H54 (cell line): ENCODE results near the gene CD109.
A peak's percentile ranks its signal among the peaks of the same experiment; 100 is the strongest.

Experiments used
- DNase-seq: peaks from one replicate; pipeline ENCODE4 v3.0.0; 2011; ENCODE audit warnings: low spot score, mixed read lengths; ENCODE audit not compliant: insufficient read length
- FAIRE-seq: peaks from 3 replicates; lab custom pipeline; 2011; peaks lifted over from hg19 to GRCh38; lab: Jason Lieb, UNC
- POLR2A ChIP-seq: IDR thresholded peaks from 2 replicates; pipeline ENCODE4 v1.6.1; 2011; ENCODE audit warnings: low read depth, mild to moderate bottlenecking, low read length

Gene CD109

GRCh38 chr6:73695619-73696421 is at the start of gene CD109:
Gene CD109 (plus strand): TSS chr6:73696203. CDS start chr6:73696216, 13 bp downstream.
- DNase-seq, result peak; percentile 49
- no peak for FAIRE-seq
- TF ChIP-seq POLR2A, result peak; percentile 68

- TF ChIP-seq POLR2A, result no peak
- FAIRE-seq (no peak), DNase-seq (no peak)
Measured at GRCh38 chr6:73648166-73648565, 47.8 kb upstream of the CD109 start.

- DNase-seq (no peak), FAIRE-seq (no peak)
- no peak for TF ChIP-seq POLR2A
Measured at GRCh38 chr6:73649783-73650182, 46.2 kb upstream of the CD109 start.

GRCh38 chr6:73652637-73653570 is 43.1 kb upstream of the CD109 start:
- no peak for TF ChIP-seq POLR2A
- FAIRE-seq (peak; percentile 69), DNase-seq (peak; percentile 55)

DNA sequence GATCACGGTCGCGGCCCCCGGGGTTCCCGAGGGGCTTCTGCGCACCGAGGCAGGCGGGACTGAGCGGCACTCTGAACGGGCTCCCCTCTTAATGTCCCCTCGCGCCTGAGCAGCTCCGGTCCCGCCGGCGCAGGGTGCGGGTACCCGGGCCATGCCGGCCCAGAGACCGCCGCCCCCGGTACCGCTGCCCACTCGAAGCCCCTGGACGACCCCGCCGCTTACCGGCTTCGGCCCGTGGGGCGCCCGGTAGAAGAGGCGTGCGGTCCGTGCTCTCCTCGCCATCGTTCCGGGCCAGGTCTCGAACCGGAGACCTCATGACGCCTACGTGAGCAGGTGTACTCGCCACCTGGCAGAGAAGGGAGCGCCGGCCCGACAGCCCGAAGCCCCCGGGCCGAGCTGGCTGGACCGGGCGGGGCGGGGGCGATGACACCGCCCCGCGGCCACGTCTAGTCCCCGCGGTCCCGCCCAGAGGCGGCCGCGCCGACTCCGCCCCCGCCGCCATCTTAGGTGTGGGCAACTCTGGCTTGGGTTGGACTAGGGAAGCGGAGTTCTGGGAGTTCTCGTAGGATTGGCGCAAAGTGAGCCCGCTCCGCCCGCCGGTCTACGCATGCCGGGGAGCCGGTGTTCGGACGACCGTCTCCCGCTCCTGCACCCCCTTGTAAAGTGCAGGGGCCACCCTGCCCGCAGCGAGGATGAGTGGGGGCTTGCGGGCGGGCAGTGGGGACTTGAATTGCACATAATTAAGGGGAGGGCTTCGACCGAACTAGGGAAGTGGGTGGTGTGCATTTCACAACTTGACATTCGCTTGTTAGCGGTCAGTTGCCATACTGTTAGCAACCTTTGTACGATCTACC is 42.2 kb upstream of the CD109 start, which contains the start of gene SLC17A5:
Gene SLC17A5, minus strand, starts transcription at position 422 of the 854 bp plus-strand sequence. Its CDS starts 106 bp downstream, at position 316.
- no peak for FAIRE-seq
- DNase-seq, result peak; percentile 84
- peak; percentile 72 for TF ChIP-seq POLR2A

- TF ChIP-seq POLR2A, result no peak
- DNase-seq (no peak), FAIRE-seq (no peak)
Measured at GRCh38 chr6:73655341-73655917, 40.6 kb upstream of the CD109 start.

DNA sequence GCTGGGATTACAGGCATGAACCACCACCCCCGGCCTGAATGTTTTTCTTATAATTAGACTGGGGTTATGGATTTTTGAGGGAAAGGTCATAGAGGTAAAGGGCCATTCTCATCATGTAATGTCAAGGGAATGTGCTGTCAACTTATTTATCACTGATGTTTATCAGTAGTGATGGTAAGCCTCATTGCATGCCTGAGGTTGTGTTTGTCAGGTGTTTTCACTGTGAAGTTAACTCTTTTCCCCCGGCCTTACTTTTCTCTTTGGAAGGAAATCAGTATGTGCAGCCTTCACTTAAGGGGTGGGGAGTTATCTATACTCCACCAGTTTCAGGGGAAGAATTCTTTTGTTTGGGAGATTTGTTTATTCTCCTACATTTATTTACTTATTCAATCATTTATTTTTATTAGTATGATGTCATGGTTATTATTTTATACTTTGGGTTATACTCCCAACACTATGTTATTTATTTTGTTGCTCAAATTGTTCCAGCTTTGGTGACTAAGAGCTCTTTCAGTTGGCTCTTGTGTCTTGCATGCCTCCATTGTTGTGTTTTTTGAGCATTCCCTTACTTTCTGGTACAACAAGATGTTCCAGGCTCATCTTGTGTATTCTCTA is 39.4 kb upstream of the CD109 start:
- FAIRE-seq (no peak), DNase-seq (no peak)
- no peak for TF ChIP-seq POLR2A

DNA sequence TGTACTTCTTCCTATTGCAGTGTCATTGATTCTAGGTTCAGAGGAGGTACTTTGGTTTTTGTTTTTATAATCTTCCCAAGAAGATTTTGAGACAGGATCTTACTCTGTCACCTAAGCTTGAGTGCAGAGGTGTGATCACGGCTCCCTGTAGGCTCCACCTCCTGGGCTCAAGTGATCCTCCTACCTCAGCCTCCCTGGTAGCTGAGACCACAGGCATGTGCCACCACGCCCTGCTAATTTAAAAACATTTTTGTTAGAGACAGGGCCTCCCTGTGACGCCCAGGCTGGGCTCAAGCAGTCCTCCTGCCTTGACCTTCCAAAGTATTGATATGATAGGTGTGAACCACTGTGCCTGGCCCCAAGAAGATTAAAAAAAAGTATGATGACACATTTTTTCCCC is 38.8 kb upstream of the CD109 start:
- FAIRE-seq, result no peak
- DNase-seq, result no peak

DNA sequence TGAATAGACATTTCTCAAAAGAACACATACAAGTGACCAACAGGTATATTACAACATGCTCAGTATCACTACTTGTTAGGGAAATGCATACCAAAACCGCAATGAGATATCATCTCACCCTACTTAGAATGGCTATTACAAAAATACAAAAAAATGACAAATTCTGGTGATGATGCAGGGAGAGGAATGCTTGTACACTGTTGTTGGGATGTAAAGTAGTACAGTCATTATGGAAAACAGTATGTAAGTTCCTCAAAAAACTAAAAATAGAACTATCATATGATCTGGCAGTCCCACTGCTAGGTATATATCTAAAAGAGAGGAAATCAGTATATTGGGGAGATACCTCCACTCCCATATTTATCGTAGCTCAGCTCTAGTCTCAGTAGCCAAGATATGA is 31.3 kb upstream of the CD109 start:
- DNase-seq (no peak), FAIRE-seq (no peak)
- no peak for TF ChIP-seq POLR2A

More for the DNA sequence above, 38.8 kb upstream of the CD109 start:
- no peak for TF ChIP-seq POLR2A

- no peak for TF ChIP-seq POLR2A
- DNase-seq (no peak), FAIRE-seq (peak; percentile 45)
Measured at GRCh38 chr6:73665686-73666319, 30.2 kb upstream of the CD109 start.

DNA sequence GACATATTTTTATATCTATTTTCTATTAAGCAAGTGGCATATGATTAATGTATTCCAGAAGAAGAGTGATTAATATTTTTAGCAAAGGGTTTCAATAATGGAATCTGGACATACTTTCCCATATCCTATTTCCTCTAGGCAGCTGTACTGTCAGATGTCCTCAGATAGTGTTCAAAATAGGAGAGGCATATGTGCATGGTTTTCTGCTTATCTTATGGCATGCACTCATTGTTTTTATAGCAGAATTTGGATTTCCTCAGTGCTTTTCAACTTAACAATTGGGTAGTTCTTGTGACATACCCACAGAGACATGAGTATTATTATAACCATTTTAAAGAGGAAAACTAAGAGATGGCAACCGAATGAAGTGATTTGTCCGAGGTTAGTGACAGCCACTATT is 29.6 kb upstream of the CD109 start:
- DNase-seq, result no peak
- no peak for TF ChIP-seq POLR2A
- FAIRE-seq, result peak; percentile 11

- TF ChIP-seq POLR2A, result no peak
- DNase-seq (no peak), FAIRE-seq (no peak)
Measured at GRCh38 chr6:73667798-73668197, 28.2 kb upstream of the CD109 start.

DNA sequence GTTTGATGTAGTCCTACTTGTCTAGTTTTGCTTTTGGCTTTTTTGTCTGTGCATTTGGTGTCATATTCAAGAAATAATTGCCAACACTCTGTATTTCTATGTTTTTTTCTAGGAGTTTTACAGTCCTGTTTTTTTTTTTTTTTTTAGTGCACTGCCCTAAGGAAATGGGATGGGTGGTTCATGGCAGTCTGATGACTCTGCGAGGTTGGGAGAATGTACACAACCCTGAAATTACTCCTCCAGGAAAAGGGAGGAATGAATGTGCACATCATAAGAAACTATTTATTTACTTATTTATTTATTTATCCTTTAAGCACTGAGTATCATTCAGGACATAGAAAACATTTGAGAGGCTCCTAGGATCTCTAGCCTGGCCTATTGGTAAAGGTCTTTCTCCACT is 27.0 kb upstream of the CD109 start:
- DNase-seq, result no peak
- TF ChIP-seq POLR2A, result no peak
- no peak for FAIRE-seq
